VCaP (cell line): ENCODE results near the gene INHBC.
"Not testable (repeated sequence)": the region's sequence is repeated elsewhere in the genome, so short reads cannot be mapped to it uniquely, and the experiment has no call there.

Experiments used
- H3K27ac ChIP-seq: fragments of 450-650 bp; 2 replicates; pipeline ENCODE4 v1.5.1; 2017
- TF ChIP-seq, protein P1 (sequence below): fragments of 450-650 bp; conservative IDR thresholded peaks from 2 replicates; pipeline ENCODE4 v1.5.1; 2017; ENCODE audit warnings: mild to moderate bottlenecking, moderate library complexity

The INHBC gene

DNA sequence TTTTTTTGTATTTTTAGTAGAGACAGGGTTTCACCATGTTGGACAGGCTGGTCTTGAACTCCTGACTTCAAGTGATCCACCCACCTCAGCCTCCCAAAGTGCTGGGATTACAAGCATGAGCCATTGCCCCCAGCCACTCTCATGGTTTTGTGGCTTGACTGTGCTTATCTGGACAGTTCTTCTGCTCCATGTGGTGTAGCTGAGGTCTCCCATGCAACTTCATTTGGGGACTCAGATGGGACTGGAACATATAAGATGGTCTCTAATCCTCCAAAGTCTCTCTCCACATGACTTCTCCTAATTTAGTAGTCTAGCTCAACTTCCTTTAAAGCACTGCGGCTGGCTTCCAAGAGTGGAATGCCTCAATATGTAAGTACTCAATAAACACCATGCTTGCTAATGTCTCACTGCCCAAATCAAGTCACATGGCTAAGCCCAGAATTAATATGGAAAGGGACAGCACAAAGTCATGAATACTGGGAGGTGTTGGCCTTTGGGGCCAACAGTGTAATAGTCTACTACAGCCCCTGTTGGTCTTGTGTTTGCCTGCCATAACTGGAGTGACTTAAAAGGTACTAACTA, 7.4 kb downstream of the INHBC start:
- TF ChIP-seq, protein P1, sequence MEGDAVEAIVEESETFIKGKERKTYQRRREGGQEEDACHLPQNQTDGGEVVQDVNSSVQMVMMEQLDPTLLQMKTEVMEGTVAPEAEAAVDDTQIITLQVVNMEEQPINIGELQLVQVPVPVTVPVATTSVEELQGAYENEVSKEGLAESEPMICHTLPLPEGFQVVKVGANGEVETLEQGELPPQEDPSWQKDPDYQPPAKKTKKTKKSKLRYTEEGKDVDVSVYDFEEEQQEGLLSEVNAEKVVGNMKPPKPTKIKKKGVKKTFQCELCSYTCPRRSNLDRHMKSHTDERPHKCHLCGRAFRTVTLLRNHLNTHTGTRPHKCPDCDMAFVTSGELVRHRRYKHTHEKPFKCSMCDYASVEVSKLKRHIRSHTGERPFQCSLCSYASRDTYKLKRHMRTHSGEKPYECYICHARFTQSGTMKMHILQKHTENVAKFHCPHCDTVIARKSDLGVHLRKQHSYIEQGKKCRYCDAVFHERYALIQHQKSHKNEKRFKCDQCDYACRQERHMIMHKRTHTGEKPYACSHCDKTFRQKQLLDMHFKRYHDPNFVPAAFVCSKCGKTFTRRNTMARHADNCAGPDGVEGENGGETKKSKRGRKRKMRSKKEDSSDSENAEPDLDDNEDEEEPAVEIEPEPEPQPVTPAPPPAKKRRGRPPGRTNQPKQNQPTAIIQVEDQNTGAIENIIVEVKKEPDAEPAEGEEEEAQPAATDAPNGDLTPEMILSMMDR = no peak
- no peak overlapping the region for H3K27ac ChIP-seq

DNA sequence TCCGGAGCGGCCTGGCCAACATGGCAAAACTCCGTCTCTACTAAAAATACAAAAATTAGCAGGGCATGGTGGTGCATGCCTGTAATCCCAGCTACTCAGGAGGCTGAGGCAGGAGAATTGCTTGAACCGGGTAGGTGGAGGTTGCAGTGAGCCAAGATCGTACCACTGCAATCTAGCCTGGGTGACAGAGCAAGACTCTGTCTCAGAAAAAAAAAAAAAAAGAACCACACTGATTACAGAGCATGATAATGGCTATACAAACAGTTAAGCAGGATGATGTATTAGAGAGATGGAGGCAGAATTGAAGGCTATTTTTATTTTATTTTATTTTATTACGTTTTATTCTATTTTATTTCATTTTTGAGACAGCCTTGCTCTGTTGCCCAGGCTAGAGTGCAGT, 9.8 kb downstream of the INHBC start:
- not testable (repeated sequence) for H3K27ac ChIP-seq

DNA sequence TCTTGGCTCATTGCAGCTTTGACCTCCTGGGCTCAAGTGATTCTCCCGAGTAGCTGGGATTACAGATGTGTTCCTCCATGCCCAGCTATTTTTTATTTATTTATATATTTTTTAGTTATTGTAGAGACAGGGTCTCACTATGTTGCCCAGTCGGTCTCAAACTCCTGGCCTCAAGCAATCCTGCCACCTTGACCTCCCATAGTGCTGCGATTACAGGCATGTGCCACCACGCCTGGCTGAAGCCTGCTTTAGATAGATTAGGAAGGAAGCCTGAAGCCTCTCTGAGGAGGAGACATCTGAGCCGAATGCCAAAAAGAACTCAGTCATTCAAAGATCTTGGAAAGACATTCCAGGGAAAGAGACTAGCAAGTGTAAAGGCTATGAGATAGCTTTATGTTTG, 10.2 kb downstream of the INHBC start:
- H3K27ac ChIP-seq = no peak overlapping the region
- TF ChIP-seq, protein P1 = no peak

DNA sequence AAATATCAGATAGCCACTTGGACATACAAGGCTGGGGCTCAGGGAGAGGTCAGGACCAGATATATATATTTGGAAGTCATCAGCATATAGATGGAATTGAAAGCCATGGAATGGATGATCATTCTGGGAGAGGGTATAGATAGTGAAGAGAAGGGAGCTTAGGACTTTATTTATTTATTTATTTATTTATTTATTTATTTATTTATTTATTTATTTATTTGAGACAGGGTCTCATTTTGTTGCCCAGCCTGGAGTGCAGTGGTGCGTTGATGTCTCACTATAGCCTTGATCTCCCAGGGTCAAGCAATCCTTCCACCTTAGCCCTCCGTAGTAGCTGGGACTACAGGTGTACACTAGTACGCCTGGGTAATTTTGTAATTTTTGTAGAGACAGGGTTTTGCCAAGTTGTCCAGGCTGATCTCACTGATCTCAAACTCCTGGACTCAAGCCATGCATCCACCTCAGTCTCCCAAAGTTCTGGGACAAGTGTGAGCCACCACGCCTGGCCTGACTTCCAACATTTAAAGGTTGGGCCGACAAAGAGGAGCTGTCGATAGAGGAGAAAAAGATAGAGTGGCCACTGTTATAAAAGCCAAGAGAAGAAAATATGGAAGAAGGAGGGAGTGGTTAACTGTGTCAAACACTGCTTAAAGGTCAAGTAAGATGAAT, 11.8 kb downstream of the INHBC start:
- H3K27ac ChIP-seq = no peak overlapping the region
- TF ChIP-seq, protein P1 = no peak

DNA sequence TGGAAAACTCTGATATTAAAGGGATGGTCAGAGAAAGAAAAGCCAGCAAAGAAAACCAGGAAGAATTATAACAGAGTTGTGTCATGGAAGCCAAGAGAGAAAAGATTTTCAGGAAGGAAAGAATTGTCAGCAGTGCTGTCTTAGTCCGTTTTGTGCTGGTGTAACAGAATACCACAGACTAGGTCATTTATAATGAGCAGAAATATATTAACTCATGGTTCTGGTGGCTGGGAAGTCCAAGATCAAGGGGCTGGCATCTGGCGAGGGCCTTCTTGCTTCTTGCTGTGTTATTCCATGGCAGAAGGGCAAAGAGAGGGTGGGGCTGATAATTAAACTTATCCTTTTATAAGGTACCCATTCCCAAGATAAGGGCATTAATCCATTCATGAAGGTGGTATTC, 14.1 kb downstream of the INHBC start:
- TF ChIP-seq, protein P1 = no peak
- no peak overlapping the region for H3K27ac ChIP-seq

DNA sequence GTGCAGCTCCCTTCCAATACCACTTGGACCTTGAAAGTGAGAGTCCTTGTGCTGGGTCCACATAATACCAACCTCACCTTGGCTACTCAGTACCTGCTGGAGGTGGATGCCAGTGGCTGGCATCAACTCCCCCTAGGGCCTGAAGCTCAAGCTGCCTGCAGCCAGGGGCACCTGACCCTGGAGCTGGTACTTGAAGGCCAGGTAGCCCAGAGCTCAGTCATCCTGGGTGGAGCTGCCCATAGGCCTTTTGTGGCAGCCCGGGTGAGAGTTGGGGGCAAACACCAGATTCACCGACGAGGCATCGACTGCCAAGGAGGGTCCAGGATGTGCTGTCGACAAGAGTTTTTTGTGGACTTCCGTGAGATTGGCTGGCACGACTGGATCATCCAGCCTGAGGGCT, 14.8 kb downstream of the INHBC start:
- TF ChIP-seq, protein P1 = no peak
- H3K27ac ChIP-seq = no peak overlapping the region

DNA sequence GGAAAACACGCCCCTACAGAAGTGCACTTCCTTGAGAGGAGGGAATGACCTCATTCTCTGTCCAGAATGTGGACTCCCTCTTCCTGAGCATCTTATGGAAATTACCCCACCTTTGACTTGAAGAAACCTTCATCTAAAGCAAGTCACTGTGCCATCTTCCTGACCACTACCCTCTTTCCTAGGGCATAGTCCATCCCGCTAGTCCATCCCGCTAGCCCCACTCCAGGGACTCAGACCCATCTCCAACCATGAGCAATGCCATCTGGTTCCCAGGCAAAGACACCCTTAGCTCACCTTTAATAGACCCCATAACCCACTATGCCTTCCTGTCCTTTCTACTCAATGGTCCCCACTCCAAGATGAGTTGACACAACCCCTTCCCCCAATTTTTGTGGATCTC, 15.5 kb downstream of the INHBC start:
- TF ChIP-seq, protein P1 = no peak
- H3K27ac ChIP-seq = no peak overlapping the region

DNA sequence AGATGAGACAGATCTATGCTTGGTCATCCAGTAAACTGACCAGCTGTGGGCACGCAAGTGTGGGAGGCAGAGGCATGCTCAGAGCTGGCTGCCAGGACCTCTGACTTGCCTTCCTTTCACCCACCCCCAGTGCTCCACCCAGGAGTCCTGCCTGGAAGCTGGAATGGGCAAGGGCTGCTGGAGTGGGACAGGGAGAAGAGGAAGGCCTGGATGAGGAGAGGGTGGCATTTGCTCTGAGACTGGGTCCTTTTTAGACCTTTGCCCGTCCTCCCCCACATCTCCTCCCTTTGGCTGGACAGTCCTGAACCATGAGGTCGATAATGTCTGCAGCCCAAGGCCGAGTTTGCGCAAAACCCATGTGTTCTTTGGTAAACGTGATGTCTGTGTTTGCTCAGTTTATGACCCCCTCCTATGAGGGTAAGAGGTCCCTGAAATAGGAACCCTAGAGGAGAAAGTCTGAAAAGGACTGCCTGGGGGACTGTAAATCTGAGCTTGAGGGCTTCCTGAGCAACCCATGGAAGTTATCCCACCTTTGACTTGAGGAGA, 16.7 kb downstream of the INHBC start:
- TF ChIP-seq, protein P1 = no peak
- no peak overlapping the region for H3K27ac ChIP-seq
